ENCODE results near the gene SCT.

SCT gene

GRCh38 chr11:643849-644738 lies 17.1 kb upstream of the SCT start:
- DNase-seq (ENCODE audit: low read depth), result no peak
- no peak overlapping the region for H3K4me3 ChIP-seq (ENCODE audit: low read depth, low read length)
- no peak for TF ChIP-seq CTCF (conservative IDR thresholded peaks at IDR 0.05; ENCODE audit: low read depth, low read length)

GRCh38 chr11:643366-643765 lies 16.4 kb upstream of the SCT start:
- no peak for TF ChIP-seq CTCF (conservative IDR thresholded peaks at IDR 0.05; ENCODE audit: low read depth, low read length)
- H3K4me3 ChIP-seq (ENCODE audit: low read depth, low read length), result no peak overlapping the region
- DNase-seq (ENCODE audit: low read depth), result no peak

GRCh38 chr11:641806-642370 lies 14.9 kb upstream of the SCT start:
- TF ChIP-seq CTCF (conservative IDR thresholded peaks at IDR 0.05; ENCODE audit: low read depth, low read length), result no peak
- H3K4me3 ChIP-seq (ENCODE audit: low read depth, low read length), result no peak overlapping the region
- no peak for DNase-seq (ENCODE audit: low read depth)

- peak; percentile 16 for DNase-seq (ENCODE audit: low read depth)
- no peak overlapping the region for H3K4me3 ChIP-seq (ENCODE audit: low read depth, low read length)
- no peak for TF ChIP-seq CTCF (conservative IDR thresholded peaks at IDR 0.05; ENCODE audit: low read depth, low read length)
Measured at GRCh38 chr11:640021-640706, 13.2 kb upstream of the SCT start.

- peak; percentile 20 for DNase-seq (ENCODE audit: low read depth)
- H3K4me3 ChIP-seq (ENCODE audit: low read depth, low read length), result peak overlapping the region; percentile 8
- TF ChIP-seq CTCF (conservative IDR thresholded peaks at IDR 0.05; ENCODE audit: low read depth, low read length), result no peak
Measured at GRCh38 chr11:639332-639955, 12.5 kb upstream of the SCT start.

- DNase-seq (ENCODE audit: low read depth), result peak; percentile 66
- no peak for TF ChIP-seq CTCF (conservative IDR thresholded peaks at IDR 0.05; ENCODE audit: low read depth, low read length)
- peak overlapping the region; percentile 8 for H3K4me3 ChIP-seq (ENCODE audit: low read depth, low read length)
Measured at GRCh38 chr11:638631-639331, 11.8 kb upstream of the SCT start.
